GM18519 (cell line): ENCODE results near the gene MAML2.

Source experiments
- ATAC-seq: cut with Tn5 transposase; IDR thresholded peaks from one replicate; pipeline ENCODE4 v1.9.1; 2021; ENCODE audit warnings: mild to moderate bottlenecking, moderate library complexity; ENCODE audit not compliant: unreplicated experiment, low FRiP score

MAML2 gene

GRCh38 chr11:96319898-96320656 is 22.9 kb downstream of the MAML2 start:
- ATAC-seq = no peak

- no peak for ATAC-seq
Observed at GRCh38 chr11:96318850-96319249, 24.1 kb downstream of the MAML2 start.

GRCh38 chr11:96318399-96318798 is 24.6 kb downstream of the MAML2 start:
- no peak for ATAC-seq

GRCh38 chr11:96317985-96318384 is 25.0 kb downstream of the MAML2 start:
- ATAC-seq = no peak

GRCh38 chr11:96317571-96317970 is 25.4 kb downstream of the MAML2 start:
- no peak for ATAC-seq

GRCh38 chr11:96316869-96317268 is 26.1 kb downstream of the MAML2 start:
- ATAC-seq = no peak

- ATAC-seq = no peak
Observed at GRCh38 chr11:96315476-96315875, 27.5 kb downstream of the MAML2 start.

- no peak for ATAC-seq
Observed at GRCh38 chr11:96314326-96315020, 28.5 kb downstream of the MAML2 start.

GRCh38 chr11:96313163-96313562 is 29.8 kb downstream of the MAML2 start:
- no peak for ATAC-seq

- no peak for ATAC-seq
Observed at GRCh38 chr11:96311120-96311568, 31.9 kb downstream of the MAML2 start.

- no peak for ATAC-seq
Observed at GRCh38 chr11:96310236-96310635, 32.8 kb downstream of the MAML2 start.

- ATAC-seq = no peak
Observed at GRCh38 chr11:96309643-96310017, 33.4 kb downstream of the MAML2 start.

GRCh38 chr11:96309016-96309642 is 33.9 kb downstream of the MAML2 start:
- no peak for ATAC-seq

- ATAC-seq = no peak
Observed at GRCh38 chr11:96307776-96308140, 35.2 kb downstream of the MAML2 start.

GRCh38 chr11:96306933-96307775 is 35.8 kb downstream of the MAML2 start:
- no peak for ATAC-seq

- ATAC-seq = no peak
Observed at GRCh38 chr11:96306600-96306932, 36.4 kb downstream of the MAML2 start.

- ATAC-seq = no peak
Observed at GRCh38 chr11:96306071-96306470, 36.9 kb downstream of the MAML2 start.

- no peak for ATAC-seq
Observed at GRCh38 chr11:96303980-96304379, 39.0 kb downstream of the MAML2 start.

GRCh38 chr11:96303064-96303463 is 39.9 kb downstream of the MAML2 start:
- no peak for ATAC-seq

GRCh38 chr11:96301818-96302217 is 41.2 kb downstream of the MAML2 start:
- no peak for ATAC-seq
